Keratinocyte (primary cell): ENCODE results near the gene CREG2. TPM values are rescaled to one million over a fixed set of nuclear protein-coding genes. Genes with fewer than 3 reads are reported as not detected.

Source experiments
- DNase-seq: peaks from one replicate; pipeline ENCODE4 v3.0.0-alpha.2; 2011; ENCODE audit warnings: low read depth, missing footprints, low spot score
- FAIRE-seq: peaks from 2 replicates; lab custom pipeline; 2011; peaks lifted over from hg19 to GRCh38; lab: Jason Lieb, UNC
- H2AFZ ChIP-seq: 2 replicates; pipeline ENCODE4 v1.6.0; 2012; ENCODE audit warnings: low read length, control low read depth, inconsistent platforms; ENCODE audit not compliant: control insufficient read depth
- H3K27ac ChIP-seq: 2 replicates; pipeline ENCODE4 v1.5.1; 2011; ENCODE audit warnings: low read length; ENCODE audit not compliant: control insufficient read depth, insufficient read depth
- H3K27me3 ChIP-seq: 3 replicates; pipeline ENCODE4 v1.6.0; 2011; ENCODE audit warnings: low read length; ENCODE audit not compliant: control insufficient read depth, insufficient read depth; ENCODE audit errors: extremely low read depth
- H3K36me3 ChIP-seq, 2 experiments: 2 replicates in 1 of 2; 3 replicates in 1 of 2; pipeline ENCODE4 v1.5.1; 2011; ENCODE audit warnings: low read length in 2 of 2, mild to moderate bottlenecking in 1 of 2; ENCODE audit not compliant: control insufficient read depth in 2 of 2, insufficient read depth in 2 of 2; ENCODE audit errors: extremely low read depth in 1 of 2
- H3K4me1 ChIP-seq: 3 replicates; pipeline ENCODE4 v1.5.1; 2011; ENCODE audit warnings: low read length; ENCODE audit not compliant: control insufficient read depth, insufficient read depth; ENCODE audit errors: extremely low read depth
- H3K4me2 ChIP-seq: 3 replicates; pipeline ENCODE4 v1.6.0; 2011; ENCODE audit warnings: low read depth, low read length; ENCODE audit not compliant: control insufficient read depth, insufficient read depth; ENCODE audit errors: extremely low read depth
- H3K4me3 ChIP-seq, 3 experiments: fragments of 200-600 bp in 1 of 3; sonication (generic) in 1 of 3; 2 replicates in 2 of 3; 3 replicates in 1 of 3; pipeline ENCODE4 v1.5.1; 2011 to 2016; ENCODE audit warnings: low read length in 3 of 3, mild to moderate bottlenecking in 3 of 3, control low read depth in 2 of 3, inconsistent platforms in 1 of 3, low read depth in 1 of 3, mixed read lengths in 1 of 3, mixed run types in 1 of 3, moderate library complexity in 1 of 3; ENCODE audit not compliant: control insufficient read depth in 2 of 3, insufficient read depth in 2 of 3; ENCODE audit errors: extremely low read depth in 1 of 3
- H3K79me2 ChIP-seq: 2 replicates; pipeline ENCODE4 v1.6.0; 2012; ENCODE audit warnings: low read length; ENCODE audit not compliant: control insufficient read depth, insufficient read depth
- H3K9ac ChIP-seq: 3 replicates; pipeline ENCODE4 v1.6.0; 2011; ENCODE audit warnings: low read length; ENCODE audit not compliant: control insufficient read depth, insufficient read depth; ENCODE audit errors: extremely low read depth
- H3K9me1 ChIP-seq: 3 replicates; pipeline ENCODE4 v1.6.0; 2011; ENCODE audit warnings: low read length; ENCODE audit not compliant: control insufficient read depth, insufficient read depth; ENCODE audit errors: extremely low read depth
- H3K9me3 ChIP-seq: 2 replicates; pipeline ENCODE4 v1.5.1; 2012; ENCODE audit warnings: low read depth, low read length; ENCODE audit not compliant: control insufficient read depth
- H4K20me1 ChIP-seq: 3 replicates; pipeline ENCODE4 v1.6.0; 2011; ENCODE audit warnings: low read length; ENCODE audit not compliant: control insufficient read depth, insufficient read depth; ENCODE audit errors: extremely low read depth
- EZH2 ChIP-seq: IDR thresholded peaks from one replicate; pipeline ENCODE4 v1.6.1; 2012; ENCODE audit warnings: inconsistent platforms, mild to moderate bottlenecking, low read length, moderate library complexity
- dilution Hi-C: fragments of 300-500 bp; cut with MboI; formaldehyde crosslinking; loops from one replicate; pipeline ENCODE4 v1.7.0; 2020; ENCODE audit warnings: low sequenced_read_pairs; ENCODE audit not compliant: extremely low pct_ligation_motif_present
- polyA plus RNA-seq, 5 experiments: library from polyadenylated mRNA; depleted of rRNA in 3 of 5; stranded (reverse) in 3 of 5; stranded (forward) in 1 of 5; unstranded in 1 of 5; fragments of >200 nt; gene quantifications; 1 replicate in 1 of 5; 2 replicates in 3 of 5; 3 replicates in 1 of 5; pipeline versions ENCODE4 v1.2.1 to v1.2.3, GENCODE V29; 2011 to 2012; ENCODE audit warnings: missing spikeins in 2 of 5, low read depth in 1 of 5, low replicate concordance in 1 of 5
- small RNA-seq, 3 experiments: library from RNA; depleted of rRNA; stranded (forward); fragments of <200 nt; gene quantifications; one replicate each; pipeline ENCODE3, GENCODE V24; 2012; ENCODE audit warnings: low read depth in 3 of 3, low replicate concordance in 1 of 3; ENCODE audit not compliant: insufficient read length in 3 of 3
- TF ChIP-seq, protein P1 (sequence below), 3 experiments: IDR thresholded peaks in 1 of 3; conservative IDR thresholded peaks in 1 of 3; optimal IDR thresholded peaks in 1 of 3; 2 replicates in 2 of 3; 3 replicates in 1 of 3; pipeline versions ENCODE3 to v1.5.1; 2011; ENCODE audit warnings: low read length in 3 of 3, mild to moderate bottlenecking in 3 of 3, moderate library complexity in 2 of 3, control low read depth in 1 of 3, inconsistent platforms in 1 of 3; ENCODE audit not compliant: insufficient read depth in 2 of 3; ENCODE audit errors: extremely low read depth in 1 of 3

CREG2 gene
- polyA plus RNA-seq, 1 donor (not counting 4 experiments of a cell fraction or from before 2014, with no cell fraction given), result 1.7 TPM

- Histone ChIP-seq H3K9me3 (no peaks in the 10 kb centered on the region), H3K9me1 (peaks cover 3% of the 10 kb centered on the region), H3K27ac (no peak overlapping the region), H3K27me3 (no peaks in the 10 kb centered on the region), H4K20me1 (peaks cover 20% of the 10 kb centered on the region), H3K4me1 (no peaks in the 10 kb centered on the region), H2AFZ (no peak overlapping the region), H3K36me3 (peaks cover 8 to 16% of the 10 kb centered on the region in 2 experiments), H3K9ac (no peak overlapping the region), H3K4me2 (no peak overlapping the region), H3K79me2 (peaks cover 83% of the 10 kb centered on the region), H3K4me3 (no peak overlapping the region)
- TF ChIP-seq EZH2, result no peak
- TF ChIP-seq, protein P1, sequence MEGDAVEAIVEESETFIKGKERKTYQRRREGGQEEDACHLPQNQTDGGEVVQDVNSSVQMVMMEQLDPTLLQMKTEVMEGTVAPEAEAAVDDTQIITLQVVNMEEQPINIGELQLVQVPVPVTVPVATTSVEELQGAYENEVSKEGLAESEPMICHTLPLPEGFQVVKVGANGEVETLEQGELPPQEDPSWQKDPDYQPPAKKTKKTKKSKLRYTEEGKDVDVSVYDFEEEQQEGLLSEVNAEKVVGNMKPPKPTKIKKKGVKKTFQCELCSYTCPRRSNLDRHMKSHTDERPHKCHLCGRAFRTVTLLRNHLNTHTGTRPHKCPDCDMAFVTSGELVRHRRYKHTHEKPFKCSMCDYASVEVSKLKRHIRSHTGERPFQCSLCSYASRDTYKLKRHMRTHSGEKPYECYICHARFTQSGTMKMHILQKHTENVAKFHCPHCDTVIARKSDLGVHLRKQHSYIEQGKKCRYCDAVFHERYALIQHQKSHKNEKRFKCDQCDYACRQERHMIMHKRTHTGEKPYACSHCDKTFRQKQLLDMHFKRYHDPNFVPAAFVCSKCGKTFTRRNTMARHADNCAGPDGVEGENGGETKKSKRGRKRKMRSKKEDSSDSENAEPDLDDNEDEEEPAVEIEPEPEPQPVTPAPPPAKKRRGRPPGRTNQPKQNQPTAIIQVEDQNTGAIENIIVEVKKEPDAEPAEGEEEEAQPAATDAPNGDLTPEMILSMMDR (optimal IDR thresholded peaks at IDR 0.05 in 1 of 3, IDR thresholded peaks at IDR 0.05 in 1 of 3, conservative IDR thresholded peaks at IDR 0.05 in 1 of 3; ENCODE audit: extremely low read depth in 1 of 3, insufficient read depth in 2 of 3, low read length in 3 of 3), result no peak
- DNase-seq, result no peak
- FAIRE-seq, result no peak
- dilution Hi-C loops, result no loop called here
Observed at GRCh38 chr2:101295895-101296294, 91.4 kb downstream of the CREG2 start.

Small RNAs within 50 kb of the gene (small RNA-seq; reads per million reads assigned to genes)
- gene MIR5696, result 0.13 to 4.3 (median 1.0) reads per million in 3 experiments

Other genes with a start within 250 kb of the CREG2 start
- gene TBC1D8, start 236.1 kb downstream of the CREG2 start, polyA plus RNA-seq, result 10.4 to 13.8 TPM (median 12.6 TPM) in 3 replicates
- gene CNOT11, start 134.6 kb downstream of the CREG2 start, polyA plus RNA-seq, result 46.0 to 83.1 TPM (median 81.1 TPM) in 3 replicates
- gene RNF149, start 78.8 kb downstream of the CREG2 start, polyA plus RNA-seq, result 40.5 to 68.0 TPM (median 47.1 TPM) in 3 replicates
- gene RFX8, start 87.6 kb upstream of the CREG2 start, polyA plus RNA-seq, result 0.05 TPM in 1 of 3 replicates, not detected in the others